Thyroid gland (tissue), 4 donors: ENCODE results near the gene LCN10. TPM values are rescaled to one million over a fixed set of nuclear protein-coding genes. Genes with fewer than 3 reads are reported as not detected.

Source experiments
- DNase-seq, 2 donors: peaks; one replicate each; pipeline ENCODE4 v3.0.0-alpha.2; 2019
- H3K27ac ChIP-seq, 3 donors: fragments of 200-600 bp; sonication (generic); 1 replicate in 2 of 3; 2 replicates in 1 of 3; pipeline ENCODE4 v1.5.1; 2016 to 2019; ENCODE audit warnings: mild to moderate bottlenecking in 1 of 3, moderate library complexity in 1 of 3
- H3K27me3 ChIP-seq: fragments of 200-600 bp; sonication (generic); one replicate; pipeline ENCODE4 v1.5.1; 2019
- H3K36me3 ChIP-seq, 2 donors: fragments of 200-600 bp; sonication (generic); one replicate each; pipeline ENCODE4 v1.5.1; 2016 to 2019
- H3K4me1 ChIP-seq, 2 donors: fragments of 200-600 bp; sonication (generic); one replicate each; pipeline ENCODE4 v1.5.1; 2017 to 2019
- H3K4me3 ChIP-seq, 3 donors: fragments of 200-600 bp; sonication (generic); replicated peaks in 1 of 3; 1 replicate in 2 of 3; 2 replicates in 1 of 3; pipeline ENCODE4 v1.5.1; 2016; ENCODE audit warnings: mild to moderate bottlenecking in 1 of 3
- H3K9me3 ChIP-seq: fragments of 200-600 bp; sonication (generic); one replicate; pipeline ENCODE4 v1.5.1; 2017
- POLR2A ChIP-seq, 2 donors: fragments of 450-650 bp; IDR thresholded peaks; one replicate each; pipeline ENCODE4 v1.6.1; 2017; ENCODE audit warnings: antibody characterized with exemption in 2 of 2, mild to moderate bottlenecking in 2 of 2, moderate library complexity in 1 of 2
- WGBS, 2 donors: methylation state at CpG; one replicate each; pipeline ENCODE4 v1.1.5; 2017; 5-methylcytosine and 5-hydroxymethylcytosine counted together
- intact Hi-C: fragments of 100-400 bp; cut with DNase I; formaldehyde crosslinking; loops from one replicate; pipeline ENCODE4 v1.15.1; 2023
- total RNA-seq, 4 donors: library from RNA; depleted of rRNA; stranded (reverse); fragments of >200 nt; gene quantifications; one replicate each; pipeline ENCODE4 v1.2.3, GENCODE V29; 2016
- TF ChIP-seq, protein P1 (sequence below), 6 experiments: fragments of 200-600 bp in 3 of 6; fragments of 450-650 bp in 3 of 6; sonication (generic) in 3 of 6; IDR thresholded peaks; one replicate each; pipeline ENCODE4 v1.5.1; 2016 to 2019; ENCODE audit warnings: antibody characterized with exemption in 6 of 6, mild to moderate bottlenecking in 2 of 6, inconsistent platforms in 1 of 6, moderate library complexity in 1 of 6

Gene LCN10
- total RNA-seq, 4 donors from 2014 or later, result 5.8 to 10.1 (median 7.1) TPM

- TF ChIP-seq POLR2A (IDR thresholded peaks at IDR 0.05), result no peak
- TF ChIP-seq, protein P1, sequence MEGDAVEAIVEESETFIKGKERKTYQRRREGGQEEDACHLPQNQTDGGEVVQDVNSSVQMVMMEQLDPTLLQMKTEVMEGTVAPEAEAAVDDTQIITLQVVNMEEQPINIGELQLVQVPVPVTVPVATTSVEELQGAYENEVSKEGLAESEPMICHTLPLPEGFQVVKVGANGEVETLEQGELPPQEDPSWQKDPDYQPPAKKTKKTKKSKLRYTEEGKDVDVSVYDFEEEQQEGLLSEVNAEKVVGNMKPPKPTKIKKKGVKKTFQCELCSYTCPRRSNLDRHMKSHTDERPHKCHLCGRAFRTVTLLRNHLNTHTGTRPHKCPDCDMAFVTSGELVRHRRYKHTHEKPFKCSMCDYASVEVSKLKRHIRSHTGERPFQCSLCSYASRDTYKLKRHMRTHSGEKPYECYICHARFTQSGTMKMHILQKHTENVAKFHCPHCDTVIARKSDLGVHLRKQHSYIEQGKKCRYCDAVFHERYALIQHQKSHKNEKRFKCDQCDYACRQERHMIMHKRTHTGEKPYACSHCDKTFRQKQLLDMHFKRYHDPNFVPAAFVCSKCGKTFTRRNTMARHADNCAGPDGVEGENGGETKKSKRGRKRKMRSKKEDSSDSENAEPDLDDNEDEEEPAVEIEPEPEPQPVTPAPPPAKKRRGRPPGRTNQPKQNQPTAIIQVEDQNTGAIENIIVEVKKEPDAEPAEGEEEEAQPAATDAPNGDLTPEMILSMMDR (IDR thresholded peaks at IDR 0.05), result no peak
- H3K4me3 ChIP-seq, result no peak overlapping the region
- 61 to 69% methylated on average over 7 to 8 of the region's 8 CpGs for WGBS, 2 donors
- H3K27ac ChIP-seq, result peak overlapping the region in 2 of 3 donors; percentile 25 to 58
- H3K36me3 ChIP-seq, result no peaks in the 10 kb centered on the region
- H3K4me1 ChIP-seq, result peaks cover 12 to 42% of the 10 kb centered on the region in 2 donors
- intact Hi-C loops, result no loop called here
- H3K9me3 ChIP-seq, result no peaks in the 10 kb centered on the region
- H3K27me3 ChIP-seq, result no peaks in the 10 kb centered on the region
- no peak for DNase-seq
Observed at GRCh38 chr9:136714893-136715274, 27.9 kb downstream of the LCN10 start.

DNA sequence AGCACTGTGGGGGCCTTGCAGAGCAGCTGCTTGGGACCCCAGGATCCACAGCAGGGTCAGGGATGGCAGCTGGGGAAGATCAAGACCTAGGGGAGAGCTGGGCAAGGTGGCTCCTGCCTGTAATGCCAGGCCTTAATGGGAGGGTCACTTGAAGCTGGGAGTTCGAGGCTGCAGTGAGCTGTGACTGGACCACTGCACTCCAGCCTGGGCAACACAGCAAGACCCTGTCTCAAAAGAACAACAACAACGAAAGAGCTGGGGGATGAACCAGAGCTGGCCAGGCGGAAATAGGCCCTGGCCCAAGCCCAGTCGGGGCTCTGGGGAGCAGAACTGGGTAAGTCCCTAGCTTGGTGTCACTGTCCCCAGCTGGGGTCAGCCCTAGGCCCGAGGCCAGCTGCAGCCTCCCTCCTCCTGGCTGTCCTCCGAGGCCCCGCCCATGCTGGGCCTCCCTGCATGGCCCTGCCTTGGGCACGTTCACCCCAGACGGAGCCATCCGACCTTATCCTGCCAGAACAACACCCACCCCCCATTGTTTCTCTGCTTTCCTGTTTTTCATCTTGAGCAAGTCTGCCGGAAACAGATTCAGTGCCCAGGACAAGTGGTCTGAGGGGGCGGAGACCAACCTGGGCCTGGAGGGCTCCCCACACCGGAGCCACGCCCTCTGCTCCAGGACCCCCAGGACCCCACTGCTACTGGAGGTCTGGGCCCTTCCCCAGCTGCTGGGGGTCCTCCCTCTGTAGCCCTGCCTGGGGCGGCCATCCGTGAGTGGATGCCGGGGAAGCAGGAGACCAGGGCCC lies 28.4 kb downstream of the LCN10 start:
- DNase-seq, result no peak
- 60 to 74% methylated on average over 17 of the region's 17 CpGs for WGBS, 2 donors
- H3K4me1 ChIP-seq, result peaks cover 12 to 38% of the 10 kb centered on the region in 2 donors
- no peak overlapping the region for H3K4me3 ChIP-seq
- no peaks in the 10 kb centered on the region for H3K27me3 ChIP-seq
- H3K9me3 ChIP-seq, result no peaks in the 10 kb centered on the region
- peak overlapping the region in 2 of 3 donors; percentile 53 to 58 for H3K27ac ChIP-seq
- intact Hi-C loops, result no loop called here
- TF ChIP-seq POLR2A (IDR thresholded peaks at IDR 0.05), result no peak
- TF ChIP-seq, protein P1 (IDR thresholded peaks at IDR 0.05), result no peak
- H3K36me3 ChIP-seq, result no peaks in the 10 kb centered on the region

DNA sequence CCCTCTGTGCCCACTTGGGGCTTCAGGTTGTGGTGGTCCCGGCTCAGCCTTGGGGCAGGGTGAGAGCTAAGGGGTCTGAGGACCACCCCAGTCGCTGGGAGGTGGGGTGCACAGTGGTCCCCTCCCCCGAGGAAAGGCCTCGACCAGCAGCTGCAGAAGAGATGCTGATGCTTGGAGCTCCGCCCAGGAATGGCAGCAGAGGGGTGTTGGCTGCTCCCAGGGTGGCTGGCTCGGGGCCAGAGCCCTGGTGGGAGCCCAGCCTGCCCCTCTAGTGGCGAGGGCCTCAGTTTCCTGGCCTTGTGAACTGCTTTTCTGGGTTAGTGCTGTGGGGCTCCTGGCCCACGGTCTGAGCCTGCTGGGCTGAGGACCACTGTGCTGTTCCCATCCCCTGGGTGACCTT lies 29.2 kb downstream of the LCN10 start:
- H3K27ac ChIP-seq, result peak overlapping the region in 2 of 3 donors; percentile 52 to 53
- 43 to 80% methylated on average over 2 to 3 of the region's 8 CpGs for WGBS, 2 donors
- H3K4me3 ChIP-seq, result no peak overlapping the region
- H3K27me3 ChIP-seq, result no peaks in the 10 kb centered on the region
- DNase-seq, result no peak
- no peaks in the 10 kb centered on the region for H3K9me3 ChIP-seq
- peaks cover 12 to 33% of the 10 kb centered on the region in 2 donors for H3K4me1 ChIP-seq
- TF ChIP-seq, protein P1 (IDR thresholded peaks at IDR 0.05), result no peak
- TF ChIP-seq POLR2A (IDR thresholded peaks at IDR 0.05), result no peak
- no peaks in the 10 kb centered on the region for H3K36me3 ChIP-seq
- intact Hi-C loops, result no loop called here

DNA sequence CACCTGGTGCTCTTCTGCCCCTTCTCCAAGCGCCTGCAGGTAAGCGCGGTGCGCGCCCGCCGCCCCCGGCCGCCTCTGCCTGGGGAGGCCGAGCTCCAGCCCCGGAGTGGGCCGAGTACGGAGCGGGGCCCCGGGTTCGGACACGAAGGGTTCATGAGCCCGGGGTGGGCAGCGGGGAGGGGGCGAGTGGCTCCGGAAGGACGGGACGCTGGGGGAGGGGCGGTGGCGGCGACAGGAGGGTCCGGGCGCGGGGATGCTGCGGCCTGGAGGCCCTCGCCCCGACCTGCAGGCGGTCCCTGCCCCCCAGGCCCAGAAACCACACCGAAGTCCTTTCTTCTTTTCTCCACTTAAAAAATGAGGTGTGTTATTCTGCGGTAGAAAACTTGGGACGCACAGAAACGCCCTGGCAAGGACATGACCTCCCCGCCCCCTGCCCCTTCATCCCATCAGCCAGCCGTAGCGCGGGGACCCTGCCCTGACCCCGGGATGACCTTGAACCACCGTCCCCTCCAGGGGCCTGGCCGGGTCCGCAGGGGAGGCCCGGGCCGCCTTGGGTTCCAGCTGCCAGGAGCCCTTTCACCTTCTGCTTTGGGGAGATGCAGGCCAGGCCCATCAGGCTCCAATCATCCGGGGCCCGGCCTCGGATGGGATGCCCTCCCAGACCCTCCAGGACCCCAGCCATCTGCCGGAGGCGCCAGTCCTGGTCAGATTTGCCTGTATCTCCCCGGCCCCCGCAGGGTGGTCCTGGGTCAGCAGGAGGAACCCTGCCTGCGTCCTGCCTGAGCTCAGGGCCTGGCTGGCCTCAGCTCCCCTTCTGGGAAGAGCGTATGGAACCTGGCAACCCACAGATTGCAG lies 29.8 kb downstream of the LCN10 start:
- 7 to 30% methylated on average over 16 to 21 of the region's 56 CpGs for WGBS, 2 donors

More for the DNA sequence above, 29.8 kb downstream of the LCN10 start:
- TF ChIP-seq, protein P1 (IDR thresholded peaks at IDR 0.05), result no peak
- TF ChIP-seq POLR2A (IDR thresholded peaks at IDR 0.05), result no peak
- intact Hi-C loops, result no loop called here
- H3K9me3 ChIP-seq, result no peaks in the 10 kb centered on the region
- no peaks in the 10 kb centered on the region for H3K36me3 ChIP-seq
- no peaks in the 10 kb centered on the region for H3K27me3 ChIP-seq
- peaks cover 12 to 33% of the 10 kb centered on the region in 2 donors for H3K4me1 ChIP-seq
- DNase-seq, result no peak
- H3K27ac ChIP-seq, result peak overlapping the region in 2 of 3 donors; percentile 37 to 52
- peak overlapping the region in 2 of 3 donors; percentile 32 to 72 for H3K4me3 ChIP-seq
